Activated CD4-positive, alpha-beta T cell treated with anti-CD3 and anti-CD28 coated beads, Interleukin-2, amount 50 U/mL, for 16 hours (primary cell): ENCODE data around the gene NENF.
"Not testable (repeated sequence)": the region's sequence is repeated elsewhere in the genome, so short reads cannot be mapped to it uniquely, and the experiment has no call there.

Experiments used
- DNase-seq: peaks from one replicate; pipeline ENCODE4 v3.0.0-alpha.2; 2020

NENF gene

DNA sequence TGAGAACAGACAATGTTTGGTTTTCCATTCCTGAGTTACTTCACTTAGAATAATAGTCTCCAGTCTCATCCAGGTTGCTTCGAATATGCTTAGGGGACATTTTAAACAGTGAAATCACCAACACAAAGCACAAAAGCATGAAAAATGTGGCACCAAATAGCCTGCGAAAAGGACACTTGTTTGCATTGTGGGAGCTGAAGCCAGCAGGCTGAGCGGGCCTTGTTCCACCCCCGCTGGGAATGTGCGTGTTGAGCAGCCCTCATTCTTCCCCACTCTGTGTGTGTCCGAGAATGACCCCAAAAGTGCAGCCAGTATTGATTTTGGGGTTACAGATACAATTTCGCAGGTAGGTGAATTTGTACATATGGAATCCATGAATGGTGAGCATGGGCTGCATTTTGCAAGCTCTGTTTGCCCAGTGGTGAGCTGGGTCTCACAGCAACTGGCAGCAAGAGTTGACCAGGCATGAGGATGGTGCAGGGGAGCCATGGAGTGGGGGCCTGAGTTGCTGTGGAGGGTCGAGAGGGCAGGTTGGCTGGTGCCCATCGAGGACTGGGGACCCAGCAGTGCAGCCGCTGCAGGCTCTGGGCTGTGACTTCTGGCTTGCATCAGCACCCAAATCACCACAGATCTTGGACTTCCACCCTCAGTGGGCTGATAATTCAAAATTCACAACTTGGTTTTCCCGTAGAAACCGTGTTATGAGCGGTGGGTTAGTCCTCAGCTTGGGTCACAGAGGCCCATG, 29.4 kb downstream of the NENF start:
- no peak for DNase-seq

DNA sequence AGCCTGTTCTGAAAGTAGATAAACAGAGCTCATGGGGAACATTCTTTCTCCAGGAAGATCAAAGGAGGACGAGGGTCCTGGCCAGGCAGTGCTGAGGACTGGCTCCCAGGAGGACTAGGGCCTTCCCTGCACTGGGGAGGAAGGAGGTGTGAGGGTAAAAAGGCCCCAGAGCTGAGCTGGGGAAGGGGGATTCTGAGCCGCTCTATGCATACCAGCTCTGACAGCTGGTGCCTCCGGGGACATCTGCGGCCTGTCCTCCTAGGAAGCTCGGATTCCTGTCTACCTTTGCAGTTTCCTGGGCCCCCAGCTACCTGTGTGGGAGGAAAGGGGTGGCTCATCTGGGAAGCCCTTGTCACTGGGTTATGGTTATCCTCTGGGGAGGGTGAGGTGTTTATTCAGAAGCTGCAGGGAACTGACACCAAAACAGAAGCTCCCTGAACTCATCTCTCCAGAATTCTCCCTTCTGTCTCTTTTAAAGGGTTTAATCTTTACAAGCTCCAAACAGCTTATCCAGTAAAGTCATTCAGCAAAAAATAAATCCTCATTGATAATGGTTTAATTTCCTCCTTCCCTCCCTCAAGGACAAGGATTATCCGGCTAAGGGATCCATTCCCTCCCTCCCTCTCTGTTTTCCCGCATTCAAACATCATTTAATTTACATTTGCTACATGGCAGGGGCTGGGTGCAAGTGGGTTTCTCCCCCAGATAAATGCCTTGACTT, 31.0 kb downstream of the NENF start:
- no peak for DNase-seq

GRCh38 chr1:212465311-212465710, 32.6 kb downstream of the NENF start:
- DNase-seq = no peak

GRCh38 chr1:212466437-212466836, 33.7 kb downstream of the NENF start:
- no peak for DNase-seq

- no peak for DNase-seq
Observed at GRCh38 chr1:212466898-212467650, 34.4 kb downstream of the NENF start.

GRCh38 chr1:212467843-212468482, 35.2 kb downstream of the NENF start:
- no peak for DNase-seq

DNA sequence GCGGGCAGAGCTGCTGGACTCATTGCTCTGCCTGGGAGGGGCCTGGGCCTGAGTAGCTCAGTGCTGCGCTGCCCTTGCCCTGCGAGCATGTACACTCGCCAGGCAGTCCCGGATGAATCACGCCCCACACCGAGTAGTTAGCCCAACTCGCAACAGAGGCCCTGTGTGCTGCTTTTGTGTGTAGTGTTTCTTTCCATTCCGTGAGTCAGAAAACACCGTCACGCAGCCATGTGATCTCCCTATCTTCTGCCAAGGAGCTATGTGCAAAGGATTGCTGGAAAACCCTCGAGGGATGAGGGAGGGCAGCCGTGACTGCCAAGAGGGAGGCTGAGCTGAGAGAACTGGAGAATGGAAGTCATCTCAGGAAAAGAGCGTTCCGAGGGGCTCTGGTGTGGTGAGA, 37.3 kb downstream of the NENF start:
- DNase-seq = no peak

- no peak for DNase-seq
Observed at GRCh38 chr1:212471286-212471685, 38.6 kb downstream of the NENF start.

- no peak for DNase-seq
Observed at GRCh38 chr1:212471891-212472675, 39.4 kb downstream of the NENF start.

DNA sequence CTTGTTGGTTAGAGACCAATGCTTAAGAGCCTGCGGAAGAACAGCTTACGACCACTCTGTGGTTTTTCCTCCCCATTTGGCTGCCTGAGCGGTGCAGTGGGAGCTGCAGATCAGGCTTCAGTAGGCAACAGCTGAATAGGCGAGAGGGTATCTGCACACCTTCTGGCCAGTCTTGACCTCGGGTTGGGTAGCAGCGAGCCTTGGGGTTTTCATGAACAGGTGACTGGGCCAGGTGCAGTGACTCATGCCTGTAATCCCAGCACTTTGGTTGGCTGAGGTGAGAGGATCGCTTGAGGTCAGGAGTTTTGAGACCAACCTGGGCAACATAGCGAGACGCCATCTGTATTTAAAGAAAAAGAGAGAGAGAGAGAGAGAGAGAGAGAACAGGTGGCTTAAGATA, 41.0 kb downstream of the NENF start:
- no peak for DNase-seq

DNA sequence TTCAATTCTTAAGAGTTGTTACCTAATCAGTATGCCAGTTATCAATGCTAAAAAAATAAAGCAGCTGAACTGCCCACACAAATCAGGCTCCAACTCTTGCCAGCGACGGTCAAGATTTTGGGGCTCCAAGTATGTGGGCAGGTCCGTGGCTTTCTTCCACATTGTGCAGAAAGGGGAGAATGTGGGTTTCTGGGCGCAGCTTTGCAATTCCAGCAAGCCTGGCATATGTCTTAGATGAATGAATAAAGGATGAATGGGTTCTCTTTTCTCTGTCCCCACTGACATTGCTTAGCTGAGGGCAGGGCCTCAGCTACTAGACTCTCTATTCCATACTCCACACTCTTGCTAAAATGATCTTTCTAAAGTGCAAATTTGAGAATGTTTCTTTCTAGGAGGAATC, 42.4 kb downstream of the NENF start:
- DNase-seq = no peak

GRCh38 chr1:212475831-212476230, 43.1 kb downstream of the NENF start:
- not testable (repeated sequence) for DNase-seq

- peak; percentile 88 for DNase-seq
Observed at GRCh38 chr1:212477014-212477679, 44.4 kb downstream of the NENF start.

- no peak for DNase-seq
Observed at GRCh38 chr1:212477680-212478466, 45.2 kb downstream of the NENF start.

GRCh38 chr1:212478467-212479025, 45.8 kb downstream of the NENF start:
- DNase-seq = no peak

GRCh38 chr1:212479188-212479587, 46.5 kb downstream of the NENF start:
- no peak for DNase-seq

- DNase-seq = not testable (repeated sequence)
Observed at GRCh38 chr1:212480711-212481437, 48.2 kb downstream of the NENF start.

- DNase-seq = no peak
Observed at GRCh38 chr1:212481438-212481767, 48.7 kb downstream of the NENF start.

DNA sequence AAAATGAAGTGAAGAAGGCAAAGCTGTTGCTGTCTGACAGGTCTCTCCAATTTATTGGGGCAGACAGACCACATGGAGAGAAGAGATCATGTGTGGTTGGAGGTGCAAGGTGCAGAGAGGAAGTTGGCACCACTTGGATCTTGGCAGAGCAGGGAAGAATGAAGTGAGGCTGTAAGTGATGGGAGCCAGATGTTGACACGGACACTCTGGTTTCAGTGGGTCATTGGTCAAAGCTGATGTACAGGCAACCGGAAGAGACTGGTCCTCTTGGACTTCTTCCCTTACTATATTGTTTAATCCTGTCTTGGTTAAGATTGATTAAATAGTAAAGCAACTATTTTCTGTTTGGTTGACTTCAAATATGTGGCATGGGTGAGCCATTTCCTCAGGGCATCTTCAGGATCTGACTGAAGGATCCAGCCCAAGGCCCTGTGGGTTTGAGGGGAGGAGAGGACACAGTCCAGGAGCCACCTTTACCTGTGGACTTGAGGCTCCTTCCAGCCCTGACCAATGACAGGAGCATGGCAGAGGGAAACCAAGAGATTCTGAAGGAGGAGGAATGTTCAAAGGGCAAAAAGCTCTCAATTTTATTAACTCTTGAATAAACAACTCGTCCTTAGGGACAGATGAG, 49.4 kb downstream of the NENF start:
- no peak for DNase-seq
